ENCODE measurements around the gene TIPARP.
"Not testable (repeated sequence)": the region's sequence is repeated elsewhere in the genome, so short reads cannot be mapped to it uniquely, and the experiment has no call there.

The TIPARP gene

GRCh38 chr3:156716105-156716862, 41.9 kb downstream of the TIPARP start:
- no peak for DNase-seq (ENCODE audit: low read depth)

GRCh38 chr3:156718622-156719306, 44.4 kb downstream of the TIPARP start:
- DNase-seq (ENCODE audit: low read depth), result no peak

GRCh38 chr3:156720826-156721225, 46.4 kb downstream of the TIPARP start:
- DNase-seq (ENCODE audit: low read depth), result no peak

GRCh38 chr3:156721687-156722618, 47.6 kb downstream of the TIPARP start:
- no peak for DNase-seq (ENCODE audit: low read depth)

GRCh38 chr3:156723182-156723619, 48.8 kb downstream of the TIPARP start:
- no peak for DNase-seq (ENCODE audit: low read depth)

GRCh38 chr3:156725682-156726081, 51.3 kb downstream of the TIPARP start:
- DNase-seq (ENCODE audit: low read depth), result no peak

GRCh38 chr3:156726456-156726855, 52.1 kb downstream of the TIPARP start:
- no peak for DNase-seq (ENCODE audit: low read depth)

- DNase-seq (ENCODE audit: low read depth), result no peak
Measured at GRCh38 chr3:156727519-156728205, 53.3 kb downstream of the TIPARP start.

- no peak for DNase-seq (ENCODE audit: low read depth)
Measured at GRCh38 chr3:156728267-156728985, 54.0 kb downstream of the TIPARP start.

GRCh38 chr3:156729460-156730179, 55.2 kb downstream of the TIPARP start:
- no peak for DNase-seq (ENCODE audit: low read depth)

GRCh38 chr3:156731813-156732212, 57.4 kb downstream of the TIPARP start:
- DNase-seq (ENCODE audit: low read depth), result no peak

- DNase-seq (ENCODE audit: low read depth), result no peak
Measured at GRCh38 chr3:156732261-156732660, 57.9 kb downstream of the TIPARP start.

GRCh38 chr3:156732715-156733421, 58.5 kb downstream of the TIPARP start:
- DNase-seq (ENCODE audit: low read depth), result no peak

GRCh38 chr3:156734661-156735060, 60.3 kb downstream of the TIPARP start:
- not testable (repeated sequence) for DNase-seq (ENCODE audit: low read depth)

- no peak for DNase-seq (ENCODE audit: low read depth)
Measured at GRCh38 chr3:156735471-156735870, 61.1 kb downstream of the TIPARP start.

GRCh38 chr3:156737049-156737448, 62.7 kb downstream of the TIPARP start:
- DNase-seq (ENCODE audit: low read depth), result not testable (repeated sequence)

GRCh38 chr3:156738251-156738650, 63.9 kb downstream of the TIPARP start:
- no peak for DNase-seq (ENCODE audit: low read depth)

GRCh38 chr3:156739976-156740375, 65.6 kb downstream of the TIPARP start:
- no peak for DNase-seq (ENCODE audit: low read depth)

GRCh38 chr3:156740581-156740980, 66.2 kb downstream of the TIPARP start:
- not testable (repeated sequence) for DNase-seq (ENCODE audit: low read depth)

GRCh38 chr3:156741935-156742334, 67.5 kb downstream of the TIPARP start:
- DNase-seq (ENCODE audit: low read depth), result no peak
